ENCODE measurements around the gene PACSIN2. TPM values are rescaled to one million over a fixed set of nuclear protein-coding genes. Genes with fewer than 3 reads are reported as not detected.
A peak's percentile ranks its signal among the peaks of the same experiment; 100 is the strongest.

PACSIN2 gene
- total and polyA plus RNA-seq, 5 donors = 40.4 to 85.6 (median 69.4) TPM

DNA sequence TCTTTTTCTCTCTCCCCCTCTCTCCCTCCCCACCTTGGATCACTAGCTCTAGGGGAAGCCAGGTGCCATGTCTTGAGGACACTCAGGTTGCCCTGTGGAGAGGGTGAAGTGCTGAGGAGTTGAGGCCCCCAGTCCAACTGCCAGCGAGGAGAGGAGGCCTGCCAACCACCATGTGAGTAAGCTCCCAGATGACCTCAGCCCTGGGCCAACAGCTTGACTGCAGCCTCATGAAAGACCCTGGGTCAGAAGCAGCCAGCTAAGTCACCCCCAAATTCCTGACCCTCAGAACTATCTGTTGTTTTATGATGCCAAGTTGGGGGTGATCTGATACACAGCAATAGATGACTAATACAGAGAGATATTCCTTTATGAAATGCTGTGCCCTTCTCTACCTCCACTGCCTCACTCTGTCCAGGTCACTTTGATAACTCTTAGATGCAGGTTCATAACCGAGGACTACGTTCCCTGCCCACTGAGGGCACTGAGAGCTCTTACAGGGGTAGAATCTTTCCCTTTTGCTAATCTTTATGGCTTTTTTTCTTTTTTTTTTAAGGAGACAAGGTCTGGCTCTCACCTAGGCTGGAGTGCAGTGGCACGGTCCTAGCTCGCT, 165.9 kb downstream of the PACSIN2 start:
- intact Hi-C loops (cut with DNase I) = no loop called here
- H3K27me3 ChIP-seq (ENCODE audit: control insufficient read depth, insufficient read depth) = no peaks in the 10 kb centered on the region
- 86% methylated on average over 5 of the region's 5 CpGs for WGBS
- no peaks in the 10 kb centered on the region for H3K9me3 ChIP-seq (ENCODE audit: control insufficient read depth, low read length)
- H3K27ac ChIP-seq (ENCODE audit: low read length) = no peak overlapping the region
- H3K4me3 ChIP-seq (ENCODE audit: low read length) = no peak overlapping the region
- ATAC-seq (peak in 1 of 2 donors; percentile 40), DNase-seq (no peak)
- H3K4me1 ChIP-seq (ENCODE audit: control insufficient read depth, insufficient read depth, low read length) = peaks cover 3% of the 10 kb centered on the region

DNA sequence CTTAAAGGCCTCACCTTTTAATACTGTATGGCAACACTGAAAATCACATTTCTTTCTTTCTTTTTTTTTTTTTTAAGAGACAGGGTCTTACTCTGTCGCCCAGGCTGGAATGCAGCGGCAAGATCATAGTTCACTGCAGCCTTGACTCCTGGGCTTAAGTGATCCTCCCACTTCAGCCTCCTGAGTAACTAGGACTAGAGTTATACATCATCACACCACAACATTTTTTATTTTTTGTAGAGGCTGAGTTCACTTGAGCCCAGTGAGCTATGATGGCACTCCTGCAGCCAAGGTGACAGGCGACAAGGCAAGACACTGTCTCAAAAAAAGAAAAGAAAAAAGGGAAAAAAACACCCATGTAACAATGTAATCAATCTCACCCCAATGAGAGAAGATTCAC, 167.8 kb downstream of the PACSIN2 start:
- no peak overlapping the region for H3K27ac ChIP-seq (ENCODE audit: low read length)
- 96% methylated on average over 3 of the region's 3 CpGs for WGBS
- no peak overlapping the region for H3K4me3 ChIP-seq (ENCODE audit: low read length)
- no peak for ATAC-seq
- no peaks in the 10 kb centered on the region for H3K27me3 ChIP-seq (ENCODE audit: control insufficient read depth, insufficient read depth)
- H3K9me3 ChIP-seq (ENCODE audit: control insufficient read depth, low read length) = no peaks in the 10 kb centered on the region
- DNase-seq = no peak
- intact Hi-C loops (cut with DNase I) = no loop called here
- H3K4me1 ChIP-seq (ENCODE audit: control insufficient read depth, insufficient read depth, low read length) = peaks cover 3% of the 10 kb centered on the region

DNA sequence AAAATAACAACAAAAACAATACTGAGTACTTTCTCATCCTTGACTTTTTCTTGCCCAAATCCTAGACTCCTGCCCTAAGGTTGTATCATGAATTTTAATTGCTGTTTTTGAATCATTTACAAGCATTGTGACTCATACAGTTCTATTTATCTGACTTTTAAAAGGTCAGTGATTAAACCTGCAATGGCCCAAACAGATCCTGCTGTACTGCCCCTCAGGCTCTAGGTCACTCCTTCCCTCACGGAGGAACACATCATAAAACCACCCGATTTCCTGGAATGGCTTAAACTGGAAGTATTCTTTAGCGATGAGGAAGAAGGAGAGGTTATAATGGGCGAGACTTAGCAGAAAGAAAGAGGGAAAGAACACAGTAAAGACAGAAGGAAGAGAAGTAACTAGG, 170.2 kb downstream of the PACSIN2 start:
- WGBS = 63% methylated on average over 4 of the region's 4 CpGs
- peaks cover 3% of the 10 kb centered on the region for H3K4me1 ChIP-seq (ENCODE audit: control insufficient read depth, insufficient read depth, low read length)
- ATAC-seq = peak; percentile 53 to 87
- H3K4me3 ChIP-seq (ENCODE audit: low read length) = no peak overlapping the region
- H3K9me3 ChIP-seq (ENCODE audit: control insufficient read depth, low read length) = no peaks in the 10 kb centered on the region
- no peaks in the 10 kb centered on the region for H3K27me3 ChIP-seq (ENCODE audit: control insufficient read depth, insufficient read depth)
- H3K27ac ChIP-seq (ENCODE audit: low read length) = no peak overlapping the region
- intact Hi-C loops (cut with DNase I) = no loop called here
- DNase-seq = no peak

DNA sequence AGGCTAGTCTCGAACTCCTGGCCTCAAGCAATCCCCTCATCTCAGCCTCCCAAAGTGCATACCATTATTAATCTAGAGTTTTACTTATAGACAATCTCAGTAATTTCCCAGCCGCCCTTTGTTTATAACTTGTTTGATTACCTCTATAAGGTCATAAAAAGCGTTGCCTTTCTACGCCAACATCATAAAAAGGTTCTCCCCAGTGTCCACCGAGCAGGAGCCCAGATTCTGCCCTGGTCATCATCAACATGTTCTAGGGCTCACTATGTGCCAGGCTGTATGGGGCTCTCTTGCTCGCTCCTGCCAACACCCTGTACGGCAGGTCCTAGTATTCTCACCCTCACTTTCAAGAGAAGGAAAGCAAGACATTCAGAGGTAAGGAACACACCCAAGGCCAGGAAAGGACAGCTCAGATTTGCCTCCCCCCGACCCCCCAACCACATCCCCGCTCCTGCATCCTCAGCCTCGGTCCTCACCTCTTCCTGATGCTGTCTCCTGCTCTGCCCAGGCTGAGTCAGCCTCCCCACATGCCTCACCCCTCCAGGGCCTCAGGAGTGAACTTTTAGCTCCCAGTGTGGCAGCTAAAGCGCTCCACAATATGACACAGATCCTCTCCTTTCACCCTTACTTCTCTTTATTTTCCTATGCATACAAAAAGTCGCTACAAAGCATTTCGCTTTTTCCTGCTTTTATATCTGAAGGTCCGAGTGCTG, 172.1 kb downstream of the PACSIN2 start:
- intact Hi-C loops (cut with DNase I) = no loop called here
- H3K27me3 ChIP-seq (ENCODE audit: control insufficient read depth, insufficient read depth) = no peaks in the 10 kb centered on the region
- DNase-seq (no peak), ATAC-seq (no peak)
- no peak overlapping the region for H3K4me3 ChIP-seq (ENCODE audit: low read length)
- no peaks in the 10 kb centered on the region for H3K4me1 ChIP-seq (ENCODE audit: control insufficient read depth, insufficient read depth, low read length)
- H3K27ac ChIP-seq (ENCODE audit: low read length) = no peak overlapping the region
- 94% methylated on average over 14 of the region's 14 CpGs for WGBS
- H3K9me3 ChIP-seq (ENCODE audit: control insufficient read depth, low read length) = no peaks in the 10 kb centered on the region

DNA sequence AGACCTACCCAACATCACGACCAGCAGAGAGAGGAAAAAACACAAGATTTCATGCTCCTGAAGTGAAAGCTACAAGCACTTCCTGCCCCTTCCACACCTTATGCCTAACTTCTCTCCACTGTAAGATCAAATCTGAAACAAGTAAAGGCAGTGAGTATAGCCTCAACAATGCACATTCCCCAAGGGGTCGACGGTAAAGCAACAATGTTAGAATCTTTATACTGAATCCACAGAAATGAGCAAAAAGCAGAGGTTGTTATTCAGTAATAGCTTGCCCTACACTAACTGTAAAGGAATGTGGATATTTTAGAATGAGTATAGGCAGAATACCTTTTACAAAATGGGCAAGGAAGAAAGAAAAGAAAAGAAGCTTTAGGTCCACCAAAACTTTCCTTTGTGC, 173.5 kb downstream of the PACSIN2 start:
- intact Hi-C loops (cut with DNase I) = no loop called here
- ATAC-seq = no peak
- DNase-seq = no peak
- H3K4me1 ChIP-seq (ENCODE audit: control insufficient read depth, insufficient read depth, low read length) = no peaks in the 10 kb centered on the region
- no peaks in the 10 kb centered on the region for H3K9me3 ChIP-seq (ENCODE audit: control insufficient read depth, low read length)
- WGBS = 62% methylated on average over 3 of the region's 3 CpGs
- H3K27ac ChIP-seq (ENCODE audit: low read length) = no peak overlapping the region
- H3K4me3 ChIP-seq (ENCODE audit: low read length) = no peak overlapping the region
- H3K27me3 ChIP-seq (ENCODE audit: control insufficient read depth, insufficient read depth) = no peaks in the 10 kb centered on the region

DNA sequence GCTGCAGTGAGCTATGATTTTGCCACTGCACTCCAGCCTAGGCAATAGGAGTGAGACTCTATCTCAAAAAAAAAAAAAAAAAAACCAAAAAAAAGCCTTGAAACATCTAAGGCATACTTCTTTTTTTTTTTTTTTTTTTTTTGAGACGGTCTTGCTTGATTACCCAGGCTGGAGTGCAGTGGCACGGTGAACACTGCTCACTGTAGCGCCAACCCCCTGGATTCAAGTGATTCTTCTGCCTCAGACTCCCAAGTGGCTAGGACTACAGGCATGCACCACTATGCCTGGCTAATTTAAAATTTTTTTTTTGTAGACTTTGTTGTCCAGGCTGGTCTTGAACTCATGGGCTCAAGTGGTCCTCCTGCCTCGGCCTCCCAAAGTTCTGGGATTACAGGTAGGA, 177.4 kb downstream of the PACSIN2 start:
- H3K27me3 ChIP-seq (ENCODE audit: control insufficient read depth, insufficient read depth) = no peaks in the 10 kb centered on the region
- H3K27ac ChIP-seq (ENCODE audit: low read length) = no peak overlapping the region
- DNase-seq (no peak), ATAC-seq (no peak)
- no peaks in the 10 kb centered on the region for H3K4me1 ChIP-seq (ENCODE audit: control insufficient read depth, insufficient read depth, low read length)
- intact Hi-C loops (cut with DNase I) = no loop called here
- H3K9me3 ChIP-seq (ENCODE audit: control insufficient read depth, low read length) = no peaks in the 10 kb centered on the region
- WGBS = 96% methylated on average over 4 of the region's 4 CpGs
- no peak overlapping the region for H3K4me3 ChIP-seq (ENCODE audit: low read length)

DNA sequence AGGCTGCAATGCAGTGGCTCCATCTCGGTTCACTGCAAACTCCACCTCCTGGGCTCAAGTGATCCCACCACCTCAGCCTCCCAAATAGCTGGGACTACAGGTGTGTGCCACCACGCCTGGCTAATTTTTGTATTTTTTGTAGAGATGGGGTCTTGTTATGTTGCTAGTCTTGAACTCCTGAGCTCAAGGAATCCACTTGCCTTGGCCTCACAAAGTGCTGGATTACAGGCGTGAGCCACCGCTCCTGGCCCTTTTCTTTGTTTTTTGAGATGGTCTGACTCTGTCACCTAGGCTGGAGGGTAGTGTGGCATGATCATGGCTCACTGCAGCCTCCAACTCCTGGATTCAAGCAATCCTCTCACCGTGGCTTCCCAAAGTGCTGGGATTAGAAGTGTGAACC, 178.9 kb downstream of the PACSIN2 start:
- no peak overlapping the region for H3K27ac ChIP-seq (ENCODE audit: low read length)
- intact Hi-C loops (cut with DNase I) = no loop called here
- no peaks in the 10 kb centered on the region for H3K9me3 ChIP-seq (ENCODE audit: control insufficient read depth, low read length)
- no peaks in the 10 kb centered on the region for H3K4me1 ChIP-seq (ENCODE audit: control insufficient read depth, insufficient read depth, low read length)
- DNase-seq (no peak), ATAC-seq (no peak)
- no peaks in the 10 kb centered on the region for H3K27me3 ChIP-seq (ENCODE audit: control insufficient read depth, insufficient read depth)
- H3K4me3 ChIP-seq (ENCODE audit: low read length) = no peak overlapping the region
- 97% methylated on average over 5 of the region's 5 CpGs for WGBS

DNA sequence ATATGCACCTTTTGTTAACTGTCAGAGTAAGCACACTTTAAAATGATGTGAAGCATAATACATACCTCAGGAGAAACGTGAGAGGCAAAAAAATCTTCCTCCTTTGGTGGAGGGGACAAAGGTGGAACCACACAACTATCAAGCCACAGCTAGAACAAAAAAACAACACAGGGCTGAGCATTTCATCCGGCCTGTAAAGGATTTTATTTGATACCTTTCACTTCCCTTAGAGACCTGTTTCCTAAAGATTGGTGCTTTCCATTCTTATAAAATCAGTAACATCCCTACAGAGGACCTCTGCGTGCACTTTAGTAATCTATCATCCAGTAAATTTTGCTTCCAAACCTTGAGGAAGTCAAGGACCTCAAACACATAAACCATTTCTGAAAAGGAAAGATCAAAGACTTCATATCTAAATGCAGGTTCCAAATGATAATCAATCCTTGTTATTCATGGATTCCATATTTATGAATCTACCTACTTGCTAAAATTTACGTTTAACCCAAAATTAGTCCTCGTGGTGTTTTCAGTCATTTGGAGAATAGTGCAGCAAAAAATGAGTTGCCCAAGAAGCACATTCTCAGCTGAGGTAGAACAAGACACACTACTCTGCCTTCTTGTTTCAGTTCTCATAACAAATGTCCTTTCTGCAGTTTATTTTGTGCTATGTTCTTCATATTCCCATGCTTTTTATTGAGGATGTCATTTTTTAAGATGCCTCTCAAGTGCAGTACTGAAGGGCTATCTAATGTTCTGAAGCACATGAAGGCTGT, 180.6 kb downstream of the PACSIN2 start:
- Histone ChIP-seq H3K27ac (ENCODE audit: low read length) (no peak overlapping the region), H3K4me1 (ENCODE audit: control insufficient read depth, insufficient read depth, low read length) (no peaks in the 10 kb centered on the region), H3K4me3 (ENCODE audit: low read length) (no peak overlapping the region), H3K27me3 (ENCODE audit: control insufficient read depth, insufficient read depth) (no peaks in the 10 kb centered on the region), H3K9me3 (ENCODE audit: control insufficient read depth, low read length) (no peaks in the 10 kb centered on the region)
- ATAC-seq = no peak
- intact Hi-C loops (cut with DNase I) = no loop called here
- DNase-seq = no peak
- 85% methylated on average over 5 of the region's 5 CpGs for WGBS

DNA sequence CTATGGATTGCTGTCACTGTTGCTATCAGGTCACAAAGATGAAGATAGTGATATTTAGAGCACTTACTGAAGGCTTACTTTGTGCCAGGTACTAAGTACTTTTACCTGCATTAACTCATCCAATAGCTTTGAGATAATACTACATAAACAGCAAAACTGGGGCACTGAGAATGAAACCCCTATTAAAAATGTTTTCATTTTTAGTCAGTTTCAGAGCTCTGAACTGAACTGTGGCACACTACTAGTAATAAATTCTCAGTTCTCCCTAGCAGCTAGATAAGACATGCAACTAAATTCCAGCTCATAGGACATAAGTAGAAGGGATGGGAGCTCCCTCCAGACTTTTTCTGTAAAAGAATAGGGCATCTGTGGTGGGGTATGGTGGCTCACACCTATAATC, 181.8 kb downstream of the PACSIN2 start:
- Histone ChIP-seq H3K27me3 (ENCODE audit: control insufficient read depth, insufficient read depth) (no peaks in the 10 kb centered on the region), H3K4me1 (ENCODE audit: control insufficient read depth, insufficient read depth, low read length) (no peaks in the 10 kb centered on the region), H3K4me3 (ENCODE audit: low read length) (no peak overlapping the region), H3K27ac (ENCODE audit: low read length) (no peak overlapping the region), H3K9me3 (ENCODE audit: control insufficient read depth, low read length) (no peaks in the 10 kb centered on the region)
- intact Hi-C loops (cut with DNase I) = no loop called here
- ATAC-seq = no peak
- no peak for DNase-seq

DNA sequence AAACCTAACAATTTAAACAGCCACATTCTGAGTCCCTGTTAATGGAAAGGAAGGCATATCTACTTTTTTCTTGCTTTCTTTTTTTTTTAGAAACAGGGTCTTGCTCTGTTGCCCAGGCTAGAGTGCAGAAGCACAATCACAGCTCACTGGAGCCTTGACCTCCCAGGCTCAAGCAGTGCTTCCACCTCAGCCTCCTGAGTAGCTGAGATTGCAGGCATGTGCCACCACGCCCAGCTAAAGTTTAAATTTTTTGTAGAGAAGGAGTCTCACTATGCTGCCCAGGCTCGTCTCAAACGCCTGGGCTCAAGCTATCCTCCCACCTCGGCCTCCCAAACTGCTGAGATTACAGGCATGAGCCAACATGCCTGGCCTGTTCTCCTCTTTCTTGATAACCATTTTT, 183.2 kb downstream of the PACSIN2 start:
- Histone ChIP-seq H3K4me1 (ENCODE audit: control insufficient read depth, insufficient read depth, low read length) (no peaks in the 10 kb centered on the region), H3K27ac (ENCODE audit: low read length) (no peak overlapping the region), H3K4me3 (ENCODE audit: low read length) (no peak overlapping the region), H3K9me3 (ENCODE audit: control insufficient read depth, low read length) (no peaks in the 10 kb centered on the region), H3K27me3 (ENCODE audit: control insufficient read depth, insufficient read depth) (no peaks in the 10 kb centered on the region)
- 94% methylated on average over 4 of the region's 4 CpGs for WGBS
- intact Hi-C loops (cut with DNase I) = no loop called here
- no peak for ATAC-seq
- DNase-seq = no peak

DNA sequence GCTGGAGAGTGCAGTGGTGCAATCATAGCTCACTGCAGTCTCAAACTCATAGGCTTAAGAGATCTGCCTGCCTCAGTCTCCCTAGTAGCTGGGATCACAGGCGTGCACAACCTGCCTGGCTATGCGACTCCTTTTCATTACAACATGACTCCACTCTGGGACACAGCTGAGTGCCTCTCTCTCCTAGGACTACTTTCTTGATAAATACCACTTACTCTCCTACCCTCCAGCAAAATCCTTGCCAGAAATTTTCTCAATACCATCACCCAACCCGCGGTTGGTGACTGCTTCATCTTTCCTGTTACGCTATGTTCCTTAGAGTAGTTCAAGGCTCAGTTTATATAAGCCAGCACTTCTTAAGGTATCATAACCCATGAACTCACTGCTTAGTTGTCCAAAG, 184.8 kb downstream of the PACSIN2 start:
- no peaks in the 10 kb centered on the region for H3K9me3 ChIP-seq (ENCODE audit: control insufficient read depth, low read length)
- H3K27ac ChIP-seq (ENCODE audit: low read length) = no peak overlapping the region
- ATAC-seq = no peak
- no peaks in the 10 kb centered on the region for H3K4me1 ChIP-seq (ENCODE audit: control insufficient read depth, insufficient read depth, low read length)
- WGBS = 90% methylated on average over 5 of the region's 5 CpGs
- intact Hi-C loops (cut with DNase I) = no loop called here
- no peak overlapping the region for H3K4me3 ChIP-seq (ENCODE audit: low read length)
- no peaks in the 10 kb centered on the region for H3K27me3 ChIP-seq (ENCODE audit: control insufficient read depth, insufficient read depth)
- DNase-seq = no peak

Measured in right cardiac atrium (tissue), 5 donors.